ENCODE data around the gene TWIST1. TPM values are rescaled to one million over a fixed set of nuclear protein-coding genes. Genes with fewer than 3 reads are reported as not detected.

TWIST1 gene
- polyA plus RNA-seq, 3 donors: 5.3 to 7.4 (median 6.2) TPM

GRCh38 chr7:19097165-19098055 lies 20.0 kb downstream of the TWIST1 start:
- DNase-seq (ENCODE audit: low read depth in 3 of 3, low spot score in 2 of 3): no peak

- no peak for DNase-seq (ENCODE audit: low read depth in 3 of 3, low spot score in 2 of 3)
Observed at GRCh38 chr7:19095353-19095860, 22.0 kb downstream of the TWIST1 start.

GRCh38 chr7:19094598-19095352 lies 22.7 kb downstream of the TWIST1 start:
- no peak for DNase-seq (ENCODE audit: low read depth in 3 of 3, low spot score in 2 of 3)

GRCh38 chr7:19094138-19094537 lies 23.3 kb downstream of the TWIST1 start:
- DNase-seq (ENCODE audit: low read depth in 3 of 3, low spot score in 2 of 3): no peak

- no peak for DNase-seq (ENCODE audit: low read depth in 3 of 3, low spot score in 2 of 3)
Observed at GRCh38 chr7:19091550-19092200, 25.8 kb downstream of the TWIST1 start.

- no peak for DNase-seq (ENCODE audit: low read depth in 3 of 3, low spot score in 2 of 3)
Observed at GRCh38 chr7:19090526-19090925, 26.9 kb downstream of the TWIST1 start.

GRCh38 chr7:19089797-19090196 lies 27.6 kb downstream of the TWIST1 start:
- no peak for DNase-seq (ENCODE audit: low read depth in 3 of 3, low spot score in 2 of 3)

- no peak for DNase-seq (ENCODE audit: low read depth in 3 of 3, low spot score in 2 of 3)
Observed at GRCh38 chr7:19089378-19089777, 28.1 kb downstream of the TWIST1 start.

- no peak for DNase-seq (ENCODE audit: low read depth in 3 of 3, low spot score in 2 of 3)
Observed at GRCh38 chr7:19080093-19080492, 37.3 kb downstream of the TWIST1 start.

- no peak for DNase-seq (ENCODE audit: low read depth in 3 of 3, low spot score in 2 of 3)
Observed at GRCh38 chr7:19079066-19079465, 38.4 kb downstream of the TWIST1 start.

- DNase-seq (ENCODE audit: low read depth in 3 of 3, low spot score in 2 of 3): no peak
Observed at GRCh38 chr7:19069842-19070241, 47.6 kb downstream of the TWIST1 start.

- no peak for DNase-seq (ENCODE audit: low read depth in 3 of 3, low spot score in 2 of 3)
Observed at GRCh38 chr7:19066170-19066569, 51.3 kb downstream of the TWIST1 start.

Other genes starting within 250 kb of the TWIST1 start
- not detected for gene FERD3L, start 27.8 kb upstream of the TWIST1 start, polyA plus RNA-seq (ENCODE audit: insufficient read length in 3 of 3)

Data from right renal cortex interstitium (tissue), 3 donors.